ENCODE measurements around the gene CAMTA1.

Gene CAMTA1

DNA sequence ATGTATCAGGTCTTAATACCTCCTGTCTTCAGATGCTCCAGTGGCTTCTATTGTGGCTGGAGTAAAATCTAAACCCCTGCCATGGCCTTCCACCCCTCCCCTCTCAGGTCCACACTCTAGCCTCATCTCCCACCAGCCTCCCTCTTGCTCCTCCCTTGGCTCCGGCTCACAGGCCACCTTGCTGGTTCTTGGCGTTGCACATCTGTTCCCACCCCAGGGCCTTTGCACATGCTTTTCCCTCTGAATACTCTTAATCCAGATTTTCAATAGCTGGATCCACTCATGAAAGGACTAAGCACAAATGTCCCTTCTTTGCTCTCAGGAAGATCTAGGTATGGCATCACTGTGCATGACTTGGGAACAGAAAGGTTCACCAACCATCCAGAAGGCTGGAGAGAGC lies 570.4 kb downstream of the CAMTA1 start:
- Histone ChIP-seq H3K27me3 (ENCODE audit: control insufficient read depth, insufficient read depth, low read length) (no peaks in the 10 kb centered on the region), H3K9ac (ENCODE audit: low read length) (no peak overlapping the region), H3K27ac (ENCODE audit: low read depth, low read length) (no peak overlapping the region), H3K36me3 (ENCODE audit: control insufficient read depth, insufficient read depth, low read length) (no peaks in the 10 kb centered on the region), H3K4me3 (ENCODE audit: low read depth, low read length) (no peak overlapping the region), H3K9me3 (ENCODE audit: control insufficient read depth, insufficient read depth, low read depth, low read length) (no peaks in the 10 kb centered on the region), H3K4me1 (ENCODE audit: control insufficient read depth, insufficient read depth, low read length) (no peaks in the 10 kb centered on the region)

DNA sequence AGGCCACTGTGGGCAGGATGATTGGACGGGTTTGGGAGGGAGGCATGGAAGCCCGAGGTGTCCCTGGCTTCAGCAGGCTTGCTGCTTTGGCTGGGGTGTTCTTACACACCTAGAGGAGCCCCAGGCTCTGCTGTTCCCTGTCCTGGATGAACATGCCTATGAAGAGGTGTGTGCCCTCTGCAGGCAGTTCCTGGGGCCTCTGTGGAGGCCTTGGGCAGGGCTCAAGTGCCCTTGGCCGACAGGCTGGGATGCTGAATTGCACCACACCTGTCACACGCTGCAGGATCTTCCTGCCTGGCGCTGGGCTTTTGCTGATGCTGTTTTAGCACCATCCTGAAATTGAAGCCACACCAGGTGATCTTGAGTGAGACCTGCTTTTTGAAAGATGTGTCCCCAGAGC lies 570.8 kb downstream of the CAMTA1 start:
- Histone ChIP-seq H3K36me3 (ENCODE audit: control insufficient read depth, insufficient read depth, low read length) (no peaks in the 10 kb centered on the region), H3K27me3 (ENCODE audit: control insufficient read depth, insufficient read depth, low read length) (no peaks in the 10 kb centered on the region), H3K9ac (ENCODE audit: low read length) (no peak overlapping the region), H3K4me1 (ENCODE audit: control insufficient read depth, insufficient read depth, low read length) (no peaks in the 10 kb centered on the region), H3K27ac (ENCODE audit: low read depth, low read length) (no peak overlapping the region), H3K4me3 (ENCODE audit: low read depth, low read length) (no peak overlapping the region), H3K9me3 (ENCODE audit: control insufficient read depth, insufficient read depth, low read depth, low read length) (no peaks in the 10 kb centered on the region)

DNA sequence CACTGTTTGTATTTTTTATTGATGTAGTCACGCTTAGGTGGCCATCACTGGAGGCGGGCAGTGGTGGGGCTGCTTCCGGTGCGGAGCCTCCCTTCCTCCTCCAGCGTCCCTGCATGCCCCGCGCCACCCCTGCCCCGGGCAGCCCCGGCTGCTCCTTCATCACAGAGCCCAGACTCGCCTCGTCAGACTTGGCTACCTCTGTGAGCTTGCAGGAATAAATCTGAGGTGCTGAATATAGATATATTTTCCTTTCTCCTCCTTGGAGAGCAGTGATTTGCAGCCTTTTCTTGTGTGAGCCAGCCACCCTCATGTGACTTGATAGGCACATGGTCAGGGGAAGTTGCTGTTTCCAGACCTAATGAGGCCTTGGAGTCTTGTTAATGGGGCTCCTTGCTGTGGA lies 573.2 kb downstream of the CAMTA1 start:
- no peaks in the 10 kb centered on the region for H3K9me3 ChIP-seq (ENCODE audit: control insufficient read depth, insufficient read depth, low read depth, low read length)
- H3K4me3 ChIP-seq (ENCODE audit: low read depth, low read length) = no peak overlapping the region
- no peaks in the 10 kb centered on the region for H3K27me3 ChIP-seq (ENCODE audit: control insufficient read depth, insufficient read depth, low read length)
- H3K27ac ChIP-seq (ENCODE audit: low read depth, low read length) = no peak overlapping the region
- H3K4me1 ChIP-seq (ENCODE audit: control insufficient read depth, insufficient read depth, low read length) = no peaks in the 10 kb centered on the region
- H3K9ac ChIP-seq (ENCODE audit: low read length) = no peak overlapping the region
- H3K36me3 ChIP-seq (ENCODE audit: control insufficient read depth, insufficient read depth, low read length) = no peaks in the 10 kb centered on the region

DNA sequence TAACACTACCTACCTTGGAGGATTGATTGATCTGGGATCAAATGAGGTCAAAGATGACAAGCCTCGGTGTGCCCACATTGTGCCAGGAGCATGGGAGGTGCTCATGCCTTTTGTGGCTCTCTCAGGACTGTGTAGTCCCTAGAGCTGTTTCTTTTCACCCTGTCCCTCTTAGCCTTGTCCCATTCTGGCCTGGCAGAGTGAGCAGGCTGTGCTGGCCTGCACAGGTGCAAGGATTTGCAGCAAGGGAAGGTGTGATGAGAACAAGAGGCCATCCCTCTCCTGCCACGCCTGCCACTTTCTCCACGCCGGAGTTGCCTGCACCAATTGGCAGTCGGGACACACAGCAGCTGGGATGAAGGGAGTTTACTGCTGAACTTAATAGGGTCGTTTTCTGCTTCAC lies 575.3 kb downstream of the CAMTA1 start:
- H3K9ac ChIP-seq (ENCODE audit: low read length) = no peak overlapping the region
- H3K4me3 ChIP-seq (ENCODE audit: low read depth, low read length) = no peak overlapping the region
- no peaks in the 10 kb centered on the region for H3K36me3 ChIP-seq (ENCODE audit: control insufficient read depth, insufficient read depth, low read length)
- no peaks in the 10 kb centered on the region for H3K27me3 ChIP-seq (ENCODE audit: control insufficient read depth, insufficient read depth, low read length)
- no peaks in the 10 kb centered on the region for H3K4me1 ChIP-seq (ENCODE audit: control insufficient read depth, insufficient read depth, low read length)
- H3K27ac ChIP-seq (ENCODE audit: low read depth, low read length) = no peak overlapping the region
- no peaks in the 10 kb centered on the region for H3K9me3 ChIP-seq (ENCODE audit: control insufficient read depth, insufficient read depth, low read depth, low read length)

DNA sequence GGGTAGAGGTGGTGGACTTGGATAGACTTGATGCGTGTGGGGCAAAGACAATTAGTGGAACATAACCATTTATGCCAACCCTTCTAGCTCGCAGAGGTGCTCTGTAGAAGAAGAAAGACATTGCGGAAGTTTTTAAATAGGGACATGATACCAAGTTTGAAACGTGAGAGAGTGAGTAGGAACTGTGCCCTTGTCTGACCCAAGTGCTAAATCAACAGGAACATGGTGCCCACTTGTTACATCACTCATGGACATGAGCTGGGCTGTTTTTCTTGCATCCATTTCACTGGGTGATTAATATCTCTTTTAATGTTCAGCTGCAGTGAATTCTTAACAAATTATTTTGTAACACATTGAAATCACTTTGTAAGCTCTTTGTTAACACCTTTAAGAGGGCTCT lies 577.7 kb downstream of the CAMTA1 start:
- Histone ChIP-seq H3K9ac (ENCODE audit: low read length) (no peak overlapping the region), H3K9me3 (ENCODE audit: control insufficient read depth, insufficient read depth, low read depth, low read length) (no peaks in the 10 kb centered on the region), H3K4me3 (ENCODE audit: low read depth, low read length) (no peak overlapping the region), H3K4me1 (ENCODE audit: control insufficient read depth, insufficient read depth, low read length) (no peaks in the 10 kb centered on the region), H3K27me3 (ENCODE audit: control insufficient read depth, insufficient read depth, low read length) (no peaks in the 10 kb centered on the region), H3K36me3 (ENCODE audit: control insufficient read depth, insufficient read depth, low read length) (no peaks in the 10 kb centered on the region), H3K27ac (ENCODE audit: low read depth, low read length) (no peak overlapping the region)

DNA sequence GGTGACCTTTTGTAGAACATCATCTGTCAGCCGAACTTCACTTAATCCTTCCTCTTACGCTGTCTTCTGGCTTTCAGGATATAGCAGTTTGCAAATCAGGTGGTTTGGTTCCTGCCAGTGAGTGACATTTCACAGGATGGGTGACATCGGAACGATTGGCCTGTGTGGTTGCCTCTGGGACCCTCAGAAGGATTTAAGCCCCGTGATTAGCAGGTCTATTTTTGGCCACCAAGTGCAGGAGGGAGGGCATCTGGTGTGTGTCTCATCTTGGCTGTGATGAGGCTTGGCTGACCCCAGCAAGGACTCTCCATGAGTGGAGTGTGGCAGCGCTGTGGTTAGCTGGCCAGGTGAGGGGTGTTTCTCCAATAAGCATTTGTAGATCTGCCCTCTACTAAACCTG lies 578.2 kb downstream of the CAMTA1 start:
- H3K4me1 ChIP-seq (ENCODE audit: control insufficient read depth, insufficient read depth, low read length) = no peaks in the 10 kb centered on the region
- H3K36me3 ChIP-seq (ENCODE audit: control insufficient read depth, insufficient read depth, low read length) = no peaks in the 10 kb centered on the region
- H3K27ac ChIP-seq (ENCODE audit: low read depth, low read length) = no peak overlapping the region
- H3K4me3 ChIP-seq (ENCODE audit: low read depth, low read length) = no peak overlapping the region
- no peaks in the 10 kb centered on the region for H3K27me3 ChIP-seq (ENCODE audit: control insufficient read depth, insufficient read depth, low read length)
- no peaks in the 10 kb centered on the region for H3K9me3 ChIP-seq (ENCODE audit: control insufficient read depth, insufficient read depth, low read depth, low read length)
- H3K9ac ChIP-seq (ENCODE audit: low read length) = no peak overlapping the region

DNA sequence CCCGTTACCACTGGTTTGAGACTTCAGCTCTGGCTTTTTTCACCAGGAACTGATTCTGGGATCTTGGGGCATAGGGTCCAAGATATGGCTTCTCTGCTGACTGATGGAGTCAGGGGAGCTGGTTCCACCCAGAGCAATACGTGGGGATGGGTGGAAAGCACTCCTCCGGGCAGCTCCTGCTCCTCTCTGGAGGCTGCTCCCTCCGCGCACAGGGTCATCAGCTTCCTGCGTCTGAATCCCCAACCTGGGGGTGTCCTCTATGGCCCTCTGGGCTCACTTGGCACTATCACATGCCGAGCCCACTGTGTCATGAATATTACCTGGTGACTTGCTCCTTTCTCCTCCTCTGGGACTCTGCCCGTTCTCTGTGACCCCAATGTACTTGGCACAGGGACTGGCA lies 580.5 kb downstream of the CAMTA1 start:
- Histone ChIP-seq H3K4me1 (ENCODE audit: control insufficient read depth, insufficient read depth, low read length) (no peaks in the 10 kb centered on the region), H3K27me3 (ENCODE audit: control insufficient read depth, insufficient read depth, low read length) (no peaks in the 10 kb centered on the region), H3K9ac (ENCODE audit: low read length) (no peak overlapping the region), H3K9me3 (ENCODE audit: control insufficient read depth, insufficient read depth, low read depth, low read length) (no peaks in the 10 kb centered on the region), H3K27ac (ENCODE audit: low read depth, low read length) (no peak overlapping the region), H3K4me3 (ENCODE audit: low read depth, low read length) (no peak overlapping the region), H3K36me3 (ENCODE audit: control insufficient read depth, insufficient read depth, low read length) (no peaks in the 10 kb centered on the region)

DNA sequence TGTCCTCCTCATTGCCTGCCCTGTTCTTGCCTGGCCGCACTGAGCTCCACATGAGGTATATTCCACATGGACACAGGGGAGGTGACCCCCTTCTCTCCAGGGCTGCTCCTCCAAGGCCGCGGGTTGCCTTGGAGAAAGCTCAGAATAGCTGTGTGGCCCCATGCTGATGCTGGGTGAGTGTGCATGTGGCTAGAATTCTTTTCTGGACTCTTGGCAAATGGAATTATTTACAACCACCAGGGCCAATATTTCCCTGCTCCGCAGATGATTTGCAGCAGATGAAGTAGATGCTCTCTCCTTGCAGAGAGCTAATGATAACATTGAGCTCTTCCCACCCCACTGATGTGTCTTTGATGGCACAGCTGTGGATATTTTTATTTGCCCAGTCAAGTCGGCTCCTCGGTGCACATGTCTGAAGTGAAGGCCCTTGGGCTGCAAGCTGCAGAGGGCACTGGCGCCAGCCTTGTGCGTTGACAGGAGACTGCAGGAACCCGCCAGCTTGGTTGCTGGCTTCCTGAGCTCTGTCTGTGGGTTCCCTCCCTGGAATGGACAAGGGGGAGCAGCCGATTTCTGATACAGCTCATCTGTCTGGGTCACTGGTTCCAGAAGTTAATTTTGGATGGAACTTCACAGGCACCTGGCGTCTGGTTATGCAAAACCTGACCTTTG lies 581.2 kb downstream of the CAMTA1 start:
- Histone ChIP-seq H3K9me3 (ENCODE audit: control insufficient read depth, insufficient read depth, low read depth, low read length) (no peaks in the 10 kb centered on the region), H3K36me3 (ENCODE audit: control insufficient read depth, insufficient read depth, low read length) (no peaks in the 10 kb centered on the region), H3K27ac (ENCODE audit: low read depth, low read length) (no peak overlapping the region), H3K4me1 (ENCODE audit: control insufficient read depth, insufficient read depth, low read length) (no peaks in the 10 kb centered on the region), H3K27me3 (ENCODE audit: control insufficient read depth, insufficient read depth, low read length) (no peaks in the 10 kb centered on the region), H3K9ac (ENCODE audit: low read length) (no peak overlapping the region), H3K4me3 (ENCODE audit: low read depth, low read length) (no peak overlapping the region)

DNA sequence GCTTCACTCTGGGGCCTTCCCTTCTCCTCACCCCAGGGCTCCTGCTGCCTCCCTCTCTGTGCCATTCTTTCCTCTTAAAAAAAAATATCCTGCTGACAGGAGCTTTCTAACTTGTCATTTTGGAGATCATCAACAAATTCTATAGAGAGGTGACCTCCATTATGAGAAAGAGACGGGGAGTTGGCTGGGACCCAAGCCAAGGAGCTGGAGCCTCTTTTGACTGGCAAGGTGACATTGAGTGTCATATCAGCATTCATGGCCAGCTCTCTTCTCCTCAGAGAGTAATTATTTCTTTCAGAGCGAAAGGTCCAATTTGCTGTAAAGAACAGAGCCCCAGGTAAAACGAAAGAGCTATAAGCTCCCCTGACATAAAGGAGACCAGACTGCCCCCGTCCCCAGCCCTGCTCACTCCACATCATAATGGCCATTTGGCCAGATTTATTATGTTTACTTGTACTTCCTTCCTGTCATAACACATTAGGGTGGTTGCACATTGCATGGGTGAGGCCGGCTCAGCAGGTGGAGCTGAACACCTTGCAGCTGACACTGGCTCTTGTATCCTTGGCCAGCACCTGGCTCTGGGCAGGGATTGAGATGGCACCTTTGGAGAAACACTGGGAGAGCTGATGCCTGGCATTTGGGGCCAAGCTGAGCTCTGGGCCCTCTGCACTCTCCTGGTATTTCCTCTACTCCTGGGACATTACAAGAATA lies 581.9 kb downstream of the CAMTA1 start:
- Histone ChIP-seq H3K36me3 (ENCODE audit: control insufficient read depth, insufficient read depth, low read length) (no peaks in the 10 kb centered on the region), H3K9ac (ENCODE audit: low read length) (no peak overlapping the region), H3K9me3 (ENCODE audit: control insufficient read depth, insufficient read depth, low read depth, low read length) (no peaks in the 10 kb centered on the region), H3K4me3 (ENCODE audit: low read depth, low read length) (no peak overlapping the region), H3K27ac (ENCODE audit: low read depth, low read length) (no peak overlapping the region), H3K4me1 (ENCODE audit: control insufficient read depth, insufficient read depth, low read length) (no peaks in the 10 kb centered on the region), H3K27me3 (ENCODE audit: control insufficient read depth, insufficient read depth, low read length) (no peaks in the 10 kb centered on the region)

DNA sequence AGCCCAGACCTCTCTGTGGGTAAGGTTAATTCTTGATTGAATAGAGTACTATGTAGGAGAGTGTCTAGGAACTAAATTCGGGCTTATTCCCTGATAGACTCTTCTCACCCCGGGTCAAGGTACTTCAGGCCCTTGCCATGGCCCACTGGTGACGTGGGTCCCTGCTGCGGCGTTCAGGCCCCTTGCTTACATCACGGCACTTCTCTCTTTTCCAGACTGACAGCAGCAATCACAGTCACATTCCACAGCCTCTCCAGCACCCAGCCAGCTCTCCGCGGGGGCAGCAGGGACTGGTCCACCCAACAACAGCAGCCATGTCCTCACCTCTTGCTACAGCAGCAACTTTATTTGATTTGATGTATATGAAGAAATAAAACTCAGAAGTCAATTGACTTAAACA lies 584.6 kb downstream of the CAMTA1 start:
- Histone ChIP-seq H3K27me3 (ENCODE audit: control insufficient read depth, insufficient read depth, low read length) (no peaks in the 10 kb centered on the region), H3K9ac (ENCODE audit: low read length) (no peak overlapping the region), H3K36me3 (ENCODE audit: control insufficient read depth, insufficient read depth, low read length) (no peaks in the 10 kb centered on the region), H3K27ac (ENCODE audit: low read depth, low read length) (no peak overlapping the region), H3K4me3 (ENCODE audit: low read depth, low read length) (no peak overlapping the region), H3K4me1 (ENCODE audit: control insufficient read depth, insufficient read depth, low read length) (peaks cover 9% of the 10 kb centered on the region), H3K9me3 (ENCODE audit: control insufficient read depth, insufficient read depth, low read depth, low read length) (no peaks in the 10 kb centered on the region)

DNA sequence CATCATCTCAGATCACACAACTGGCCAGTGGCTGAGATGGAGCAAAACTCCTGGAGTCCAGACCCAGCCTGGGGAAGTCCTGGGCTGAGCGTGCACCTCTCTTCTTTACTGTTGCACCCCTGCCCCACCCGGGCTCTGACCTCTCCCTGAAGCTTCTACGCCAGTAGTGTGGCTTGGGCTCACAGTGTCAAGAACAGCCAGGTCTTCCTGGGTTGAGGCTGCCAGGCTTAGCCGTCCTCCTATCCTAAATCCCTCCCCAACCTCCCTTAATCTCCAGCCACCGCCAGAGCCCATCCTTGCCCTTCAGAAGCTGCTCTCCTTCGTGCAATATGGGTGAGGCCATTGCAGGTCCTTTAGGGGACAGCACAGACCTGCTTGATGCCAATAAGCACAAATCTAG lies 586.7 kb downstream of the CAMTA1 start:
- Histone ChIP-seq H3K4me3 (ENCODE audit: low read depth, low read length) (no peak overlapping the region), H3K27me3 (ENCODE audit: control insufficient read depth, insufficient read depth, low read length) (no peaks in the 10 kb centered on the region), H3K4me1 (ENCODE audit: control insufficient read depth, insufficient read depth, low read length) (peaks cover 9% of the 10 kb centered on the region), H3K27ac (ENCODE audit: low read depth, low read length) (no peak overlapping the region), H3K9me3 (ENCODE audit: control insufficient read depth, insufficient read depth, low read depth, low read length) (no peaks in the 10 kb centered on the region), H3K36me3 (ENCODE audit: control insufficient read depth, insufficient read depth, low read length) (no peaks in the 10 kb centered on the region), H3K9ac (ENCODE audit: low read length) (no peak overlapping the region)
